ENCODE measurements around the gene SH3D19. TPM values are rescaled to one million over a fixed set of nuclear protein-coding genes. Genes with fewer than 3 reads are reported as not detected.

Gene SH3D19
- total RNA-seq, 1 donor from 2014 or later: 23.0 TPM

DNA sequence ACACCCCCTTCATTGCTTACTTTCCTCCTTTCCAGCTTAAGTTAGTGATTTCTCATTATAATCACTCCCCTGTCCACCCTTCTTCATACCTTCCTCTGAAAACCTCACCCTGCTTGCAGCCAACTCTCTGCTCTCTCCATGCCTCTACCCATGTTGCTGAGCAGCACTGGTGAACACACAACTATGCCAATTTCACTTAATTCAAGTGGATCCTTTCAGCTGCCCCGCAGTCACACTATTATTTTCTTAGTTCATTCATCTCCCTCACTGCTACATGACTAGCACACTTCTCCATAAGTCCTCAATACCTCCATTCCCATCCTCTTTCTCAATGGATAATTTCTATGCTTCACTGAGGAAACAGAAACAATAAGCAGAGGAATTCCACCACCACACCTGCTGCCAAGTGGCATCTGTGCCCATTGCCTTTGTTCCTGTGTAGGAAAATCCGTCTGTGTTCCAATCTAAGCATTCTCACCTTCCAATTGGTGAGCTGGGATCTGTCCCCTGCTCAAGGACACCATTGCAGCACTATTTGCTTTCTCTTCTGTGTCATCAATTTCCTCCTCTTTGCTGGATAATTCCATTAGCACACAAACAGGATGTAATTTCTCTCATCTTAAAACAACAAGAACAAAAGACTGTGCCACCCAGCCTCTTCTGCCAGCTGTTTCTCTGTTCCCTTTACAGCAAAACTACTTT is 73.7 kb downstream of the SH3D19 start:
- TF ChIP-seq, protein P1, sequence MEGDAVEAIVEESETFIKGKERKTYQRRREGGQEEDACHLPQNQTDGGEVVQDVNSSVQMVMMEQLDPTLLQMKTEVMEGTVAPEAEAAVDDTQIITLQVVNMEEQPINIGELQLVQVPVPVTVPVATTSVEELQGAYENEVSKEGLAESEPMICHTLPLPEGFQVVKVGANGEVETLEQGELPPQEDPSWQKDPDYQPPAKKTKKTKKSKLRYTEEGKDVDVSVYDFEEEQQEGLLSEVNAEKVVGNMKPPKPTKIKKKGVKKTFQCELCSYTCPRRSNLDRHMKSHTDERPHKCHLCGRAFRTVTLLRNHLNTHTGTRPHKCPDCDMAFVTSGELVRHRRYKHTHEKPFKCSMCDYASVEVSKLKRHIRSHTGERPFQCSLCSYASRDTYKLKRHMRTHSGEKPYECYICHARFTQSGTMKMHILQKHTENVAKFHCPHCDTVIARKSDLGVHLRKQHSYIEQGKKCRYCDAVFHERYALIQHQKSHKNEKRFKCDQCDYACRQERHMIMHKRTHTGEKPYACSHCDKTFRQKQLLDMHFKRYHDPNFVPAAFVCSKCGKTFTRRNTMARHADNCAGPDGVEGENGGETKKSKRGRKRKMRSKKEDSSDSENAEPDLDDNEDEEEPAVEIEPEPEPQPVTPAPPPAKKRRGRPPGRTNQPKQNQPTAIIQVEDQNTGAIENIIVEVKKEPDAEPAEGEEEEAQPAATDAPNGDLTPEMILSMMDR (IDR thresholded peaks at IDR 0.05; ENCODE audit: insufficient read depth, low read length, poor library complexity, severe bottlenecking): no peak
- DNase-seq (ENCODE audit: low read depth): no peak
- H3K4me3 ChIP-seq (ENCODE audit: low read depth, low read length): no peak overlapping the region

DNA sequence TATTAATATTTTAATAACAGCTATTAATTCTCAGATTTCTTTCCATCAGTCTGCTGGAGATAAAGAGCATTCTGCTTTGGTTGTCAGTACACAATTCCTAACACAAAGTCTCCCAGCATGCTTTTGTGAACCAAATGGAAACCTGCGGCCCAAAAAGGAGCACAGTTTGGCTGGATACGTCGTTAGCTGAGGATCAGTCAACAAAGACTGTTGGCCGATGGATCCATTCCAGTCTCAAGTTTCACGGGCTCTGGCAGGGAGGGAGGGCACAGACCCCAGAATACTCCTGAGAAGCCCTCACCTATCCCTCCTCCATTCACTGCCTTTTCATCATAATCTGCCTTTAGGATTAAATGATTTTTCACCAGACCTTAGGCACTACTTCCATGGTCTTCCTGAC is 74.7 kb downstream of the SH3D19 start:
- H3K4me3 ChIP-seq (ENCODE audit: low read depth, low read length): no peak overlapping the region
- DNase-seq (ENCODE audit: low read depth): no peak
- no peaks in the 10 kb centered on the region for H3K27me3 ChIP-seq (ENCODE audit: control insufficient read depth, insufficient read depth, low read length)
- no peaks in the 10 kb centered on the region for H3K36me3 ChIP-seq (ENCODE audit: control insufficient read depth, insufficient read depth, low read length)
- TF ChIP-seq, protein P1 (IDR thresholded peaks at IDR 0.05; ENCODE audit: insufficient read depth, low read length, poor library complexity, severe bottlenecking): no peak

More for the DNA sequence above, 73.7 kb downstream of the SH3D19 start:
- Histone ChIP-seq H3K36me3 (ENCODE audit: control insufficient read depth, insufficient read depth, low read length) (no peaks in the 10 kb centered on the region), H3K27me3 (ENCODE audit: control insufficient read depth, insufficient read depth, low read length) (no peaks in the 10 kb centered on the region)

DNA sequence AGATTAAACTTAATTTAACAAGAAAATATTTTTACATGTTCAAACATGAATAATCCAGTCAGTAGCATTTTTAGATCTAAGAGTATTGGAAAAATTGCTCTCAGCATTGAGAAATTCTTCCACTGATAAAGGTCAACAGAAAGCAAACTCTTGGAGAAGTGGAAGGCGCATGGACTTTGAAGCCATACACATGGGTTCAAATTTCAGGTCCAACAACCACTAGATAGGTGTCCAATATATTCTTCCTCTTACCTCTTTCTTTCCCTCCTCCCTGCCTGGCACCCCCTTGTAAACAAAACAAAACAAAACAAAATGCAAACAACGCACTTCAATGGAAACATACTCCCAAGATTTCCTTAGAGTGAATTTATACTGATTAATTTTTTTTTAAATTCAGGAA is 76.9 kb downstream of the SH3D19 start:
- DNase-seq (ENCODE audit: low read depth): no peak
- Histone ChIP-seq H3K27me3 (ENCODE audit: control insufficient read depth, insufficient read depth, low read length) (no peaks in the 10 kb centered on the region), H3K36me3 (ENCODE audit: control insufficient read depth, insufficient read depth, low read length) (no peaks in the 10 kb centered on the region), H3K4me3 (ENCODE audit: low read depth, low read length) (no peak overlapping the region)
- TF ChIP-seq, protein P1 (IDR thresholded peaks at IDR 0.05; ENCODE audit: insufficient read depth, low read length, poor library complexity, severe bottlenecking): no peak

DNA sequence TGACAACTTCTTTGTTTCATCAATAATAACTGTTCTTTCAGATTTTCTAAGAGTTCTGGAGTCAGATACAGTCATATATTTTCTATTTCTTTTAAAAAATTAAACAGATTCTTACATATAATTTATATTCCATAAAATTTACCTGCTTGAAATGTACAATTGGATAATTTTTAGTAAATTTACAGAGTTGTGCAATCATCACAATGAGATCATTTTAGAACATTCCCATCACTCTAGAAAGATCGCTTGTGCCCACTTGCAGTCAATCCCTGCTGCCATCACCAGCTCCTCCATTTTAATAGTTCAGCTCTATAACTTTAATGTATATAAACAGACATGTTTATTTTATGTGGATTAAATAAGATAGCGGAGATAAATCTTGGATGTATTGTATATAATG is 78.0 kb downstream of the SH3D19 start:
- H3K27me3 ChIP-seq (ENCODE audit: control insufficient read depth, insufficient read depth, low read length): no peaks in the 10 kb centered on the region
- TF ChIP-seq, protein P1 (IDR thresholded peaks at IDR 0.05; ENCODE audit: insufficient read depth, low read length, poor library complexity, severe bottlenecking): no peak
- no peak overlapping the region for H3K4me3 ChIP-seq (ENCODE audit: low read depth, low read length)
- H3K36me3 ChIP-seq (ENCODE audit: control insufficient read depth, insufficient read depth, low read length): no peaks in the 10 kb centered on the region
- DNase-seq (ENCODE audit: low read depth): no peak

DNA sequence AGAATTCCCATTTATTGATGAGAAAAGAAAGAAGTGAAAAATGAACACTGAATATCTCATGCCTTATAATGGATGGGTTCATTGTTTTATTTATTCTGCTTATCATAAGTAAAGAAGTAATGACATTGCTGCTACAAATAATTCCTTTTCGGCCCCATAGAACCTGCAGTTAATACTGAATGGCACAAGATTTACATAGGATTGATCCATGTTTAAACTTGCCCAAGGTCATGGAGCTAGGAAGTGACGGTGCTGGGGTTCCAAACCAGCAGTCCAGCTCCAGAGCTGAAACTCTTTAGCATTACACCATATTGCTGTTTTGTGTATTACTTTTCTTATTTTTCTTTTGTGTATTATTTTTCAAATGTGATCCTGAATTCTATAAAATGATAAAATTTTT is 78.7 kb downstream of the SH3D19 start:
- TF ChIP-seq, protein P1 (IDR thresholded peaks at IDR 0.05; ENCODE audit: insufficient read depth, low read length, poor library complexity, severe bottlenecking): no peak
- H3K4me3 ChIP-seq (ENCODE audit: low read depth, low read length): no peak overlapping the region
- H3K27me3 ChIP-seq (ENCODE audit: control insufficient read depth, insufficient read depth, low read length): no peaks in the 10 kb centered on the region
- H3K36me3 ChIP-seq (ENCODE audit: control insufficient read depth, insufficient read depth, low read length): no peaks in the 10 kb centered on the region
- DNase-seq (ENCODE audit: low read depth): no peak

DNA sequence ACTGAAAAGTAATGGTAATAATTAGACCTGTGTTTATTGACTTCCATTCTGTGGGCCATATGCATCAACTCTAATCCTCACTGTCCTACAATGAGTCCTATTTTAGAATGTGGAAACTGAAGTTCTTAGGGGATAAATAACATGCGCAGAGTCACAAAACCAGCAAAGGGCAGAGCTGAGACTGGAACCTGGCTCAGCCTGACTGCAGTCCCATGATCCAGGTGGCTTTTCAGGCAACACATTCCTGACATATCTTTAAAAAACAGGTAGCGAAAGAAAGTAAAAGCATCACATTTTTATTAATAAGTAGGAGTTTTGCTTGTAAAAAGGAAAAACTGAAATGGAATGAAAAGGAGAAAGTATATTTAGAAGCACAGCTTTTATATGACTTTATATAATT is 83.1 kb downstream of the SH3D19 start:
- Histone ChIP-seq H3K4me3 (ENCODE audit: low read depth, low read length) (no peak overlapping the region), H3K36me3 (ENCODE audit: control insufficient read depth, insufficient read depth, low read length) (no peaks in the 10 kb centered on the region), H3K27me3 (ENCODE audit: control insufficient read depth, insufficient read depth, low read length) (no peaks in the 10 kb centered on the region)
- TF ChIP-seq, protein P1 (IDR thresholded peaks at IDR 0.05; ENCODE audit: insufficient read depth, low read length, poor library complexity, severe bottlenecking): no peak
- DNase-seq (ENCODE audit: low read depth): no peak

Measured in kidney epithelial cell (primary cell).